SIG-M5 (cell line): ENCODE data around the gene ZBTB46.

Experiments used
- DNase-seq: peaks from one replicate; lab custom pipeline; 2025; lab: John Stamatoyannopoulos, UW

Gene ZBTB46

GRCh38 chr20:63837479-63837878 lies 6.4 kb upstream of the ZBTB46 start:
- DNase-seq: no peak

GRCh38 chr20:63836458-63837344 lies 5.6 kb upstream of the ZBTB46 start:
- no peak for DNase-seq

- DNase-seq: no peak
Observed at GRCh38 chr20:63835021-63835858, 4.2 kb upstream of the ZBTB46 start.

GRCh38 chr20:63834491-63834880 lies 3.4 kb upstream of the ZBTB46 start:
- no peak for DNase-seq

- no peak for DNase-seq
Observed at GRCh38 chr20:63833776-63834490, 2.9 kb upstream of the ZBTB46 start.

- DNase-seq: no peak
Observed at GRCh38 chr20:63831993-63832686, 1.1 kb upstream of the ZBTB46 start.

- DNase-seq: no peak
Observed at GRCh38 chr20:63831646-63831992, 555 bp upstream of the ZBTB46 start.

GRCh38 chr20:63829945-63830835 lies 874 bp downstream of the ZBTB46 start:
- DNase-seq: no peak

GRCh38 chr20:63829603-63829944 lies 1.5 kb downstream of the ZBTB46 start:
- no peak for DNase-seq

GRCh38 chr20:63828951-63829350 lies 2.1 kb downstream of the ZBTB46 start:
- DNase-seq: no peak

- no peak for DNase-seq
Observed at GRCh38 chr20:63828545-63828944, 2.5 kb downstream of the ZBTB46 start.

GRCh38 chr20:63828124-63828523 lies 2.9 kb downstream of the ZBTB46 start:
- DNase-seq: no peak

- no peak for DNase-seq
Observed at GRCh38 chr20:63826753-63827152, 4.3 kb downstream of the ZBTB46 start.

- DNase-seq: no peak
Observed at GRCh38 chr20:63825331-63826118, 5.5 kb downstream of the ZBTB46 start.

- DNase-seq: no peak
Observed at GRCh38 chr20:63823691-63824311, 7.3 kb downstream of the ZBTB46 start.

GRCh38 chr20:63822276-63822696 lies 8.8 kb downstream of the ZBTB46 start:
- no peak for DNase-seq

GRCh38 chr20:63821811-63822210 lies 9.3 kb downstream of the ZBTB46 start:
- no peak for DNase-seq

GRCh38 chr20:63819224-63819921 lies 11.7 kb downstream of the ZBTB46 start:
- DNase-seq: no peak
